Measurements from ENCODE around the gene ATP5PB. TPM values are rescaled to one million over a fixed set of nuclear protein-coding genes. Genes with fewer than 3 reads are reported as not detected.

The ATP5PB gene
- total RNA-seq, 1 experiment from 2014 or later, result 344 TPM

DNA sequence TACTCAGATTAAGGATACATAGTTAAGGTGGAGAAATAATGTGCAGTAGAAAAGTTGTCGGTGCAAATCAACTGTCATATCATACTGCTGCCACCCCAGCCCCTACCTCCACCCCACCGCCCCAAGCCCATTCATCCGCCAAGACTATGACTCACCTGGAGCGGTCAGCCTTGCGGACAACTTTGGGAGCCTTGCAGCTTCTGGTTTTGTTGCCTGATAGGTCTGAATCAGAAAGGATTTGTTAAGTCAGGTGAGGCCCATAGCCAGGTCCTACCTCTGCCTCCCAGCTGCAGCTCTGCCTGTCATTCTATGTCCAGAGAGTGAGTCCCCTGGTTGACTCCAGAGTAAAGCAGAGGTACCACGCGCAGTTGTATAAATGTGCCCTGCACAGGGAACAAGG, 37.2 kb downstream of the ATP5PB start:
- DNase-seq (ENCODE audit: low spot score), result no peak
- H3K4me1 ChIP-seq (ENCODE audit: insufficient read depth, low read length, poor library complexity, severe bottlenecking), result no peaks in the 10 kb centered on the region
- CTCF ChIA-PET, result no interaction called here
- intact Hi-C loops (cut with micrococcal nuclease; ENCODE audit: unreplicated experiment), result no loop called here
- H3K9me3 ChIP-seq (ENCODE audit: low read depth, low read length, poor library complexity, severe bottlenecking), result no peaks in the 10 kb centered on the region
- no peak overlapping the region for H3K27ac ChIP-seq (ENCODE audit: low read depth, low read length, poor library complexity, severe bottlenecking)
- POLR2A ChIA-PET (ENCODE audit: low non-redundant PET), result no interaction called here
- H3K4me3 ChIP-seq (ENCODE audit: low read depth, low read length, poor library complexity, severe bottlenecking), result no peak overlapping the region
- BruUV-seq (replicated peaks), result no TSS peak
- TF ChIP-seq, protein P1, sequence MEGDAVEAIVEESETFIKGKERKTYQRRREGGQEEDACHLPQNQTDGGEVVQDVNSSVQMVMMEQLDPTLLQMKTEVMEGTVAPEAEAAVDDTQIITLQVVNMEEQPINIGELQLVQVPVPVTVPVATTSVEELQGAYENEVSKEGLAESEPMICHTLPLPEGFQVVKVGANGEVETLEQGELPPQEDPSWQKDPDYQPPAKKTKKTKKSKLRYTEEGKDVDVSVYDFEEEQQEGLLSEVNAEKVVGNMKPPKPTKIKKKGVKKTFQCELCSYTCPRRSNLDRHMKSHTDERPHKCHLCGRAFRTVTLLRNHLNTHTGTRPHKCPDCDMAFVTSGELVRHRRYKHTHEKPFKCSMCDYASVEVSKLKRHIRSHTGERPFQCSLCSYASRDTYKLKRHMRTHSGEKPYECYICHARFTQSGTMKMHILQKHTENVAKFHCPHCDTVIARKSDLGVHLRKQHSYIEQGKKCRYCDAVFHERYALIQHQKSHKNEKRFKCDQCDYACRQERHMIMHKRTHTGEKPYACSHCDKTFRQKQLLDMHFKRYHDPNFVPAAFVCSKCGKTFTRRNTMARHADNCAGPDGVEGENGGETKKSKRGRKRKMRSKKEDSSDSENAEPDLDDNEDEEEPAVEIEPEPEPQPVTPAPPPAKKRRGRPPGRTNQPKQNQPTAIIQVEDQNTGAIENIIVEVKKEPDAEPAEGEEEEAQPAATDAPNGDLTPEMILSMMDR (conservative IDR thresholded peaks at IDR 0.05; ENCODE audit: low read depth, low read length), result no peak
- TF ChIP-seq EZH2 (IDR thresholded peaks at IDR 0.05; ENCODE audit: borderline replicate concordance, low read depth, low read length, poor library complexity, severe bottlenecking), result no peak
- no peaks in the 10 kb centered on the region for H3K36me3 ChIP-seq (ENCODE audit: insufficient read depth, low read length, poor library complexity, severe bottlenecking)
- no peaks in the 10 kb centered on the region for H3K27me3 ChIP-seq (replicated peaks; ENCODE audit: insufficient read depth, low read depth, low read length, poor library complexity)

DNA sequence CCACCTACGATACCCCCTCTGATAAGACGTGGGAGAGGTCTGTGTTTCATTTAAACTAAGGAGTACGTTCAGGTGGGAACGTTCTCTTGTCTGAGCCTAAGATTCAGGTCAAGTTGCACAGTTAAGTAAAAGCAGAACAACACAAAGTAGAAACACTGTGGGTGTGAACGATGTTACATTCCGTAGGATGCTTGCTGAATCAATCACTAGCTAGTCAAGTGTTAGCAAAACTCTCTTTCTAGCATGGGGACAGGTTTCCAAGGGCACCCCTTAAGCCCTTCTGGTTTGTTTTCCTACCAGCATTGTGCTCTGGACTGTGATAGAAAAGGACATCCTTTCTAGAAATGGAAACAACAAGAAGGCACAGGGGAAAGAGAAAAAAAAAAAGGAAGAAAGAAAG, 37.9 kb downstream of the ATP5PB start:
- no peak for DNase-seq (ENCODE audit: low spot score)
- intact Hi-C loops (cut with micrococcal nuclease; ENCODE audit: unreplicated experiment), result no loop called here
- ChIA-PET CTCF (no interaction called here), POLR2A (ENCODE audit: low non-redundant PET) (no interaction called here)
- no peaks in the 10 kb centered on the region for H3K27me3 ChIP-seq (replicated peaks; ENCODE audit: insufficient read depth, low read depth, low read length, poor library complexity)
- TF ChIP-seq EZH2 (IDR thresholded peaks at IDR 0.05; ENCODE audit: borderline replicate concordance, low read depth, low read length, poor library complexity, severe bottlenecking), result no peak
- TF ChIP-seq, protein P1 (conservative IDR thresholded peaks at IDR 0.05; ENCODE audit: low read depth, low read length), result no peak
- H3K9me3 ChIP-seq (ENCODE audit: low read depth, low read length, poor library complexity, severe bottlenecking), result no peaks in the 10 kb centered on the region
- H3K4me1 ChIP-seq (ENCODE audit: insufficient read depth, low read length, poor library complexity, severe bottlenecking), result no peaks in the 10 kb centered on the region
- H3K27ac ChIP-seq (ENCODE audit: low read depth, low read length, poor library complexity, severe bottlenecking), result no peak overlapping the region
- BruUV-seq (replicated peaks), result no TSS peak
- no peaks in the 10 kb centered on the region for H3K36me3 ChIP-seq (ENCODE audit: insufficient read depth, low read length, poor library complexity, severe bottlenecking)
- no peak overlapping the region for H3K4me3 ChIP-seq (ENCODE audit: low read depth, low read length, poor library complexity, severe bottlenecking)

- H3K9me3 ChIP-seq (ENCODE audit: low read depth, low read length, poor library complexity, severe bottlenecking), result no peaks in the 10 kb centered on the region
- POLR2A ChIA-PET (ENCODE audit: low non-redundant PET), result no interaction called here
- intact Hi-C loops (cut with micrococcal nuclease; ENCODE audit: unreplicated experiment), result no loop called here
Measured at GRCh38 chr1:111488669-111489068, 39.4 kb downstream of the ATP5PB start.

More at GRCh38 chr1:111488669-111489068, 39.4 kb downstream of the ATP5PB start:
- Histone ChIP-seq H3K4me3 (ENCODE audit: low read depth, low read length, poor library complexity, severe bottlenecking) (no peak overlapping the region), H3K27ac (ENCODE audit: low read depth, low read length, poor library complexity, severe bottlenecking) (no peak overlapping the region), H3K36me3 (ENCODE audit: insufficient read depth, low read length, poor library complexity, severe bottlenecking) (no peaks in the 10 kb centered on the region), H3K27me3 (replicated peaks; ENCODE audit: insufficient read depth, low read depth, low read length, poor library complexity) (no peaks in the 10 kb centered on the region), H3K4me1 (ENCODE audit: insufficient read depth, low read length, poor library complexity, severe bottlenecking) (no peaks in the 10 kb centered on the region)
- BruUV-seq (replicated peaks), result no TSS peak
- no peak for DNase-seq (ENCODE audit: low spot score)
- TF ChIP-seq EZH2 (IDR thresholded peaks at IDR 0.05; ENCODE audit: borderline replicate concordance, low read depth, low read length, poor library complexity, severe bottlenecking), result no peak
- TF ChIP-seq, protein P1 (conservative IDR thresholded peaks at IDR 0.05; ENCODE audit: low read depth, low read length), result no peak
- CTCF ChIA-PET, result no interaction called here
